Measurements from ENCODE around the gene IL12RB1. TPM values are rescaled to one million over a fixed set of nuclear protein-coding genes. Genes with fewer than 3 reads are reported as not detected.
A peak's percentile ranks its signal among the peaks of the same experiment; 100 is the strongest.

The IL12RB1 gene
- total and polyA plus RNA-seq, 7 experiments from 2014 or later = 17.6 to 110 (median 24.1) TPM

GRCh38 chr19:18117364-18117691, 30.6 kb upstream of the IL12RB1 start:
- H3K4me3 Mint-ChIP-seq = peak overlapping the region; percentile 81 to 96 (median 86)
- H3K4me1 Mint-ChIP-seq = peaks cover 26 to 51% (median 40%) of the 10 kb centered on the region in 7 donors
- H3K27me3 Mint-ChIP-seq = no peaks in the 10 kb centered on the region
- Histone ChIP-seq H3K27me3 (ENCODE audit: control insufficient read depth in 2 of 2, insufficient read depth in 2 of 2, low read length in 2 of 2) (no peaks in the 10 kb centered on the region), H3K4me1 (ENCODE audit: control insufficient read depth in 2 of 2, insufficient read depth in 2 of 2, low read length in 2 of 2) (peaks cover 22 to 24% of the 10 kb centered on the region in 2 donors), H3K36me3 (ENCODE audit: control insufficient read depth in 2 of 3, insufficient read depth in 3 of 3, low read length in 3 of 3) (peaks cover 0 to 10% (median 0%) of the 10 kb centered on the region in 3 experiments), H3K4me3 (ENCODE audit: low read length) (peak overlapping the region; percentile 38), H3K27ac (ENCODE audit: low read depth, low read length) (peak overlapping the region; percentile 80), H3K9me3 (ENCODE audit: control insufficient read depth in 2 of 3, low read length in 3 of 3) (no peaks in the 10 kb centered on the region)
- intact Hi-C loops (cut with micrococcal nuclease) = loop anchor here (1.0 to 10.0 kb wide), 6 partner anchors 26 to 407 kb away; partner anchors contain the start of genes ELL (in 1 of the 2), LSM4 (in 1 of the 2) and RPL18A (in 1 of the 2)
- H3K27ac Mint-ChIP-seq = peak overlapping the region; percentile 79 to 94 (median 92)
- no peak for DNase-seq
- H3K36me3 Mint-ChIP-seq = peaks cover 0 to 5% (median 0%) of the 10 kb centered on the region in 5 donors
- ATAC-seq = no peak
- ChIA-PET CTCF (interaction anchor here (1.3 kb wide), 1 partner anchor 25 kb away, joined by 7 read pairs; no protein-coding TSS in a partner anchor), POLR2A (interaction anchor here (0.5 to 3.7 kb wide), 10 partner anchors 8 to 164 kb away, joined by 3 to 37 read pairs (median 6); partner anchors contain the start of genes JUND and PIK3R2)
- H3K9me3 Mint-ChIP-seq = no peaks in the 10 kb centered on the region

DNA sequence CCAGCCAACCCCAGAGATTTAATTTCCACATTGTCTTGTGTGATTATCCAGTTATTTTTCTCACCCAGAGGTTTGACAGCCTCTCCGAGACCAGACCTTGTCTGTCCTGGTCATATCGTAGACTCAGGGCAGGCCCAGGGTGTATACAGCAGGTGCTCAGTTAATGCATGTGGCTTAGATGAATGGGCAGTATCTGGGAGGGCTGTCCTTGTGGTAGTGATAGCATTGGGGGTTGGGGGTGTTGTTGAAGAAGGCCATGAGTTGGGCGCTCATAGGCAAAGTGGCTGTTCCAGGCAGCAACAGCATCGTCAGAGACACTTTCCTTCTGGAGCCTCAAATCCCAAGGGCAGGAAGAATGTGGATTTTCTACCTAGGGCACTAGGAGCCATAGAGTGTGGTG, 27.7 kb upstream of the IL12RB1 start:
- Histone ChIP-seq H3K27me3 (ENCODE audit: control insufficient read depth in 2 of 2, insufficient read depth in 2 of 2, low read length in 2 of 2) (no peaks in the 10 kb centered on the region), H3K4me1 (ENCODE audit: control insufficient read depth in 2 of 2, insufficient read depth in 2 of 2, low read length in 2 of 2) (peaks cover 22 to 27% of the 10 kb centered on the region in 2 donors), H3K4me3 (ENCODE audit: low read length) (no peak overlapping the region), H3K27ac (ENCODE audit: low read depth, low read length) (no peak overlapping the region), H3K9me3 (ENCODE audit: control insufficient read depth in 2 of 3, low read length in 3 of 3) (no peaks in the 10 kb centered on the region), H3K36me3 (ENCODE audit: control insufficient read depth in 2 of 3, insufficient read depth in 3 of 3, low read length in 3 of 3) (no peaks in the 10 kb centered on the region)
- CTCF ChIA-PET = interaction anchor here (1.7 to 2.9 kb wide), 3 partner anchors 10 to 53 kb away, joined by 6 to 16 read pairs (median 13); partner anchors contain the start of gene IL12RB1
- POLR2A ChIA-PET = interaction anchor here (1.6 kb wide), 1 partner anchor 112 kb away, joined by 4 read pairs; no protein-coding TSS in a partner anchor
- no peaks in the 10 kb centered on the region for H3K36me3 Mint-ChIP-seq
- no peaks in the 10 kb centered on the region for H3K27me3 Mint-ChIP-seq
- H3K4me1 Mint-ChIP-seq = peaks cover 25 to 42% (median 32%) of the 10 kb centered on the region in 7 donors
- no peak overlapping the region for H3K4me3 Mint-ChIP-seq
- intact Hi-C loops (cut with micrococcal nuclease) = loop anchor here (10.0 kb wide), 2 partner anchors 260 to 410 kb away; partner anchors contain the start of genes ELL (in 1 of the 2) and RPL18A (in 1 of the 2)
- DNase-seq (no peak), ATAC-seq (no peak)
- peak overlapping the region in 2 of 9 donors; percentile 25 to 38 for H3K27ac Mint-ChIP-seq
- no peaks in the 10 kb centered on the region for H3K9me3 Mint-ChIP-seq

DNA sequence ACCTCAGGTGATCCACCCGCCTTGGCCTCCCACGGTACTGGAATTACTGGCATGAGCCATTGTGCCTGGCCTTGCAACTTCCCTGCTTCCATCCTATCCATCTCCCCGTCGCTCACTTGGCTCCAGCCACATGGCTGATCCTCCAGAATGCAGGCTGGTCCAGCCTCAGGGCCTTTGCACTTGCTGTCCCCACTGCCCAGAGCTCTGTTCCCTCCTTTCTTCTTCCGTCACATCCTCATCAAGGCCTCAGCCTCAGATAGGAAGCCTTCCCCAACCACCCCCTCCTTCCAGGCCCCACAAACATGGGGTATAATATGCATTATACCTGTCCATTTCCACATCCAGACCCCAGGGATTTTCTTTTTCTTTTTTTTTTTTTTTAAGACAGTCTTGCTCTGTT, 27.1 kb upstream of the IL12RB1 start:
- ATAC-seq (no peak), DNase-seq (no peak)
- peaks cover 20 to 22% of the 10 kb centered on the region in 2 donors for H3K4me1 ChIP-seq (ENCODE audit: control insufficient read depth in 2 of 2, insufficient read depth in 2 of 2, low read length in 2 of 2)
- Mint-ChIP-seq H3K36me3 (peaks cover 0 to 2% (median 0%) of the 10 kb centered on the region in 5 donors), H3K27ac (no peak overlapping the region), H3K9me3 (no peaks in the 10 kb centered on the region), H3K4me1 (peaks cover 26 to 42% (median 32%) of the 10 kb centered on the region in 7 donors), H3K4me3 (no peak overlapping the region), H3K27me3 (peaks cover 0 to 2% (median 0%) of the 10 kb centered on the region in 5 donors)
- H3K27ac ChIP-seq (ENCODE audit: low read depth, low read length) = no peak overlapping the region
- no peak overlapping the region for H3K4me3 ChIP-seq (ENCODE audit: low read length)
- no peaks in the 10 kb centered on the region for H3K27me3 ChIP-seq (ENCODE audit: control insufficient read depth in 2 of 2, insufficient read depth in 2 of 2, low read length in 2 of 2)
- intact Hi-C loops (cut with micrococcal nuclease) = loop anchor here (1.0 to 10.0 kb wide), 7 partner anchors 38 to 411 kb away; partner anchors contain the start of genes ELL (in 1 of the 2) and RPL18A (in 1 of the 2)
- ChIA-PET POLR2A (interaction anchor here (1.2 kb wide), 2 partner anchors 25 to 55 kb away, joined by 3 read pairs; no protein-coding TSS in a partner anchor), CTCF (interaction anchor here (0.7 to 4.6 kb wide), 12 partner anchors 8 to 78 kb away, joined by 3 to 25 read pairs (median 6); partner anchors contain the start of genes IL12RB1 and PIK3R2)
- no peaks in the 10 kb centered on the region for H3K9me3 ChIP-seq (ENCODE audit: control insufficient read depth in 2 of 3, low read length in 3 of 3)
- no peaks in the 10 kb centered on the region for H3K36me3 ChIP-seq (ENCODE audit: control insufficient read depth in 2 of 3, insufficient read depth in 3 of 3, low read length in 3 of 3)

DNA sequence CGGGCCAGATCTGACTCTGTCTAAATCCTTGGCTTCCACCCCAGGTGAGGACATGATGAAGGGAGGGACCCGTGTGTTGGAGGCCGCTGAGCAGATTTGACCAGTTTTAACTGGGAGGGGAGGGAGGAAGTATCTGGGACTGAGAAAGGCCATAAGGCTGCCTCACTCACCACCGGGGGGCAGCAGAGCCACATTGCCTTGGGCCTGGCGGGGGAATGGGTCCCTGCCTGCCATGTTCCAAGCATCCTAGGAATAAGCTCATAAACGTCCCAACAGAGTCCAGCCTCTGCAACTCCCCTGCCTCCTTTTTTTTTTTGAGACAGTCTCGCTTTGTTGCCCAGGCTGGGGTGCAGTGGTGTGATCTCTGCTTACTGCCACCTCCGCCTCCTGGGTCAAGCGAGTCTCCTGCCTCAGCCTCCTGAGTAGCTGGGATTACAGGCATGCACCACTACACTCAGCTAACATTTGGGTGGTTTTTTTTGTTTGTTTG, 26.3 kb upstream of the IL12RB1 start:
- Histone ChIP-seq H3K27ac (ENCODE audit: low read depth, low read length) (no peak overlapping the region), H3K36me3 (ENCODE audit: control insufficient read depth in 2 of 3, insufficient read depth in 3 of 3, low read length in 3 of 3) (no peaks in the 10 kb centered on the region), H3K4me3 (ENCODE audit: low read length) (no peak overlapping the region), H3K4me1 (ENCODE audit: control insufficient read depth in 2 of 2, insufficient read depth in 2 of 2, low read length in 2 of 2) (peaks cover 14 to 18% of the 10 kb centered on the region in 2 donors), H3K9me3 (ENCODE audit: control insufficient read depth in 2 of 3, low read length in 3 of 3) (no peaks in the 10 kb centered on the region), H3K27me3 (ENCODE audit: control insufficient read depth in 2 of 2, insufficient read depth in 2 of 2, low read length in 2 of 2) (no peaks in the 10 kb centered on the region)
- no peaks in the 10 kb centered on the region for H3K9me3 Mint-ChIP-seq
- peaks cover 0 to 3% (median 0%) of the 10 kb centered on the region in 5 donors for H3K27me3 Mint-ChIP-seq
- DNase-seq (peak; percentile 42 to 82 (median 65)), ATAC-seq (peak; percentile 46)
- intact Hi-C loops (cut with micrococcal nuclease) = loop anchor here (1.0 to 10.0 kb wide), 8 partner anchors 39 to 412 kb away; partner anchors contain the start of genes ELL (in 1 of the 2) and RPL18A (in 1 of the 2)
- peak overlapping the region in 1 of 9 donors; percentile 44 for H3K27ac Mint-ChIP-seq
- peaks cover 26 to 39% (median 35%) of the 10 kb centered on the region in 7 donors for H3K4me1 Mint-ChIP-seq
- H3K4me3 Mint-ChIP-seq = peak overlapping the region in 2 of 10 donors; percentile 22 to 40
- H3K36me3 Mint-ChIP-seq = peaks cover 0 to 3% (median 0%) of the 10 kb centered on the region in 5 donors
- ChIA-PET CTCF (interaction anchor here (0.6 to 4.6 kb wide), 20 partner anchors 9 to 139 kb away, joined by 3 to 25 read pairs (median 5); partner anchors contain the start of genes IL12RB1 and PIK3R2), POLR2A (interaction anchor here (0.6 to 1.2 kb wide), 4 partner anchors 24 to 55 kb away, joined by 3 read pairs; no protein-coding TSS in a partner anchor)

- peak overlapping the region; percentile 72 for H3K4me3 ChIP-seq (ENCODE audit: low read length)
- no peaks in the 10 kb centered on the region for H3K27me3 ChIP-seq (ENCODE audit: control insufficient read depth in 2 of 2, insufficient read depth in 2 of 2, low read length in 2 of 2)
- Mint-ChIP-seq H3K27me3 (peaks cover 0 to 3% (median 0%) of the 10 kb centered on the region in 5 donors), H3K9me3 (no peaks in the 10 kb centered on the region), H3K27ac (peak overlapping the region in 2 of 9 donors; percentile 43), H3K4me1 (peaks cover 18 to 32% (median 27%) of the 10 kb centered on the region in 7 donors), H3K4me3 (peak overlapping the region; percentile 27 to 86 (median 72)), H3K36me3 (peaks cover 0 to 3% (median 0%) of the 10 kb centered on the region in 5 donors)
- no peaks in the 10 kb centered on the region for H3K9me3 ChIP-seq (ENCODE audit: control insufficient read depth in 2 of 3, low read length in 3 of 3)
- H3K36me3 ChIP-seq (ENCODE audit: control insufficient read depth in 2 of 3, insufficient read depth in 3 of 3, low read length in 3 of 3) = no peaks in the 10 kb centered on the region
- ATAC-seq (no peak), DNase-seq (no peak)
- H3K4me1 ChIP-seq (ENCODE audit: control insufficient read depth in 2 of 2, insufficient read depth in 2 of 2, low read length in 2 of 2) = peaks cover 9 to 11% of the 10 kb centered on the region in 2 donors
- H3K27ac ChIP-seq (ENCODE audit: low read depth, low read length) = peak overlapping the region; percentile 85
- ChIA-PET CTCF (interaction anchor here (0.5 to 4.6 kb wide), 12 partner anchors 9 to 219 kb away, joined by 3 to 25 read pairs (median 4); partner anchors contain the start of genes MAST3 and PIK3R2), POLR2A (interaction anchor here (0.7 to 10.7 kb wide), 8 partner anchors 8 to 169 kb away, joined by 3 to 169 read pairs (median 6); partner anchors contain the start of genes IL12RB1 and MAST3)
- intact Hi-C loops (cut with micrococcal nuclease) = loop anchor here (1.0 to 10.0 kb wide), 3 partner anchors 12 to 414 kb away; partner anchors contain the start of genes ELL (in 1 of the 2) and RPL18A (in 1 of the 2)
Observed at GRCh38 chr19:18110609-18111232, 24.0 kb upstream of the IL12RB1 start.
